ENCODE results near the gene MUSTN1. TPM values are rescaled to one million over a fixed set of nuclear protein-coding genes. Genes with fewer than 3 reads are reported as not detected.

Gene MUSTN1
- total RNA-seq, 1 donor, result 0.27 TPM

DNA sequence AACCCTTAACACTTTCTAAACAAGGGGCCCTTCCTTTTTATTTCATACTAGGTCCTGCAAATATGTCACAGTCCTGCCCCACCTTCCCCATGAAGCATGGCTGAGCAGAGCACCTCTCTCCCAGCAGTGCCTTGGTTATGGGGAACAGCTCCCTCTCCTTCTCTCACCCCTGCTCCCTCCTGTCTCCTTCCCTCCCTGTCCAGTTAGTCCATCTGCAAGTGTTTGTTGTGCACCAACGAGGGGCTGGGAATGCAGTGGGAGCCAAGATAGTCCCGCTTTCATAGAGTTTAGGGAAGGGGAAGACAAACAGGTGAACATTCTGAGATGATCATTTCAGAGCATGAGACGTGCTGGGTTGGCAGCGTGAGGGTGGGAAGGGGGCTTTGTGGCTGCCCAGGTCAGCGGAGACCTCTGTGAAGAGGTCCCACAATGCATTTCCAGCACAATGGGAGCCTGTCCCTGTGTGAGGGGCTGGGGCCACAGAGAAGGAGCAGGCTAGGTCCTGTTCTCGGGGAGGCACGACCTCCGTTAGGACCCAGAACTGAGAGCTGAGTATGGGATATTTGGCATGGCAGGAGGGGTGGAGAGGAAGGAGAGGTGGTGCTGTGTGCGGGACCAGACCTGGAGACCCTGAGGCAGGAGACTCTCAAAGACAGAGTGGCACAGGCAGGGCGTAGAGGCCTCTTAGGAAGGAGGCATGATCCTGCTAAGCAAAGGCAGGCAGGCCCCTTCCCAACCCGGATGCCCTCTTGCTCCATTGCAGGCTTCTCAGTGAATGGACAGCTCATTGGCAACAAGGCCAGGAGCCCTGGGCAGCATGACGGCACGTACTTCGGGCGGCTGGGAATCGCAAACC is 45.7 kb downstream of the MUSTN1 start:
- no peak for DNase-seq (ENCODE audit: low read depth in 2 of 3, low spot score in 2 of 3)

DNA sequence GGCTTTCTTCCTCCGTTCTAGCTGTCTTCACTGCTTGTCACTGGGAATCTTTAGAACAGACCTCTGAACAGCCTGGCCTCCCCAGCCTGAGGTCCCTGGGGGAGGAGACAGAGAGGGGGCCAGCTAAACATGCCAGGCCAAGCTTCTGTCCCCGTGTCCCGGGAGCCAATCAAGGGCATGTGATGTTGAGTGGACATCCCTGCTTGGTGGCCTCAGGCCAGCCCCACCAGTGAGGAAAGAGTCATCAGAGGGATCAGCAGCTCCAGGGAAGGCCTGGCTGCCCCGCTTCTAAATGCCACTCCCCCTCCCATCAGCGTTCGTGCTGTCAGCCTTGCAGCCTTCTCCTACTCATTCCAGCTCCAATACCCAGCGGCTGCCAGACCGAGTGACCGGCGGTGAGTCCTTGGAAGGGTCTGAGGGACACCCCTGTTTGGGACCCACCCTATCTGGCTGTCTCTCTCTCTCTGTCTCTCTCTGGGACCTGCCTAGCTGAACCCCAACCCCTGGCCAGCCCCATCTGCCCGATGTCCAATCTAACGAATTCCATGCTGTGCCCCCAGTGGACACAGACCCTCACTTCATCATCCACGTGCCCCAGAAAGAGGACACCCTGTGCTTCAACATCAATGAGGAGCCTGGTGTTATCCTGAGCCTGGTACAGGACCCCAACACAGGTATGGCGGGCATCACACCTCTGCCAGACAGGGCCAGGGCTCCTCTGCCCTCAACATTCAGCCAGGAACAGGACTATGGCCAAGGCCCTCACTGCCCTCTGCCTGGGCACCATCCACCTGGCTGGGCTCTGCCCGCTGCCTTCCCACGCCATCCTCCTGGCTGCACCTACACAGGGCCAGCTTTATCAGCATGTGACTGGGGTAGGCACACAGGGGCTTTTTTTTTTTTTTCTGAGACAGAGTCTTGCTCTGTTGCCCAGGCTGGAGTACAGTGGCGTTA is 46.9 kb downstream of the MUSTN1 start:
- no peak for DNase-seq (ENCODE audit: low read depth in 2 of 3, low spot score in 2 of 3)

GRCh38 chr3:52787246-52787645 is 47.6 kb downstream of the MUSTN1 start:
- DNase-seq (ENCODE audit: low read depth in 2 of 3, low spot score in 2 of 3), result no peak

DNA sequence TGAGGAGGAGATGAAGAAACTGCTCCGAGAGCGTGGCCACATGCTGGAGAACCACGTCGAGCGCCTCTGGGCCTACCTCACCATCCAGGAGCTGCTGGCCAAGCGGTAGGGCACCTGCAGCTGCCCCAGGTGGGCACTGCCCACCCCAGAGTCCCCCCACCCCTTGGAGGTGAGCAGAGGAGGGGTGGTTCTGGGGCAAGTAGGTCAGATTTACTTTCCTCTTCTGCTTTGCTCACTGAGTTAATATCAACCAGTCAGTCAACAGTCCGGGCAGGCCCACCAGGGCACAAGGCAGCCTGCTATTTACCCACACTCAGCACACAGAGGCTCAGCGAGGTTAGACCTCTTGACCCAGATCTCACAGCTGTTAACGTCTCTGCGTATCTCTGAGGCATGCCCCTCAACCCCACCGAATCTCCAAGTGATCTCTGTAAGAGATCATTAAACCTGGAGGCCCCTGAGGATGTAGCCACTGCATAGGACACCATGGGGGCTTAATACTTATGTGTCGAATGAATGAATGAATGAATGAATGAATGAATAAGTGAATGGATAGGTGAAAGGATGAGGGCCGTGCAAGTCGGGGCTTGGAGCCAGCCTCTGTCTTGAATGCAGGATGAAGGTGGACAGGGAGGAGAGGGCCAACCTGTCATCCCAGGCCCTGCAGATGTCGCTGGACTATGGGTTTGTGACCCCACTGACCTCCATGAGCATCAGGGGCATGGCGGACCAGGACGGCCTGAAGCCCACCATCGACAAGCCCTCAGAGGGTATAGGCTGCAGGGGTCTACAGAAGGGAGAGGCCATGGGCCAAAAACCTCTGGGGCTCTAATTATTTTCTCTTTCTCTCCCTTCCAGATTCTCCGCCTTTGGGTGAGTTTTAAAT is 48.2 kb downstream of the MUSTN1 start:
- DNase-seq (ENCODE audit: low read depth in 2 of 3, low spot score in 2 of 3), result no peak

GRCh38 chr3:52784931-52785590 is 49.8 kb downstream of the MUSTN1 start:
- DNase-seq (ENCODE audit: low read depth in 2 of 3, low spot score in 2 of 3), result no peak

DNA sequence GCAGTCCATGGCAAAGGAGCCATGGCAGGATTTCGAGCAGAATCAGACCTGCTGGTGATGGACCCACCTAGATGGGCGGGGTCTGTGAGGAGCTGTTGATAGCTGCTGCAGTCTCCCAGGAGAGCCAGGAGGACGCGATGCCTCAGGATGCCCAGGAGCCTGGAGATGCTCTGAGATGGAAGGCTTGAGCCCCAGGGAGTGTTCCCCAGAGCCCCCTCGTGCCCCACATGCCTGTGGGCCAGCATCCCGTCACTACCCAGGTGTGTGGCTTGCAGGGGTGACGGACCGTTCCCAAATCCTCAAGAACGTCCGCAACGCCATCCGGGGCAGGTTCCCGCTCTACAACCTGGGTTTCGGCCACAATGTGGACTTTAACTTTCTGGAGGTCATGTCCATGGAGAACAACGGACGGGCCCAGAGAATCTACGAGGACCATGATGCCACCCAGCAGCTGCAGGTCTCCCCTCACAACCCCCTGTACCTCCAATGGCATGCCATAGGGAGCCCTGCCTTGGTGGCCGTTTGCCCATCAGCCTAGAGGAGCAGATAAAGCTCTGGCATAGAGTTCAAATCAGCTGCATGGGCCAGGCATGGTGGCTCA is 50.7 kb downstream of the MUSTN1 start:
- DNase-seq (ENCODE audit: low read depth in 2 of 3, low spot score in 2 of 3), result no peak

GRCh38 chr3:52783211-52783555 is 51.6 kb downstream of the MUSTN1 start:
- no peak for DNase-seq (ENCODE audit: low read depth in 2 of 3, low spot score in 2 of 3)

Small RNA genes lying within 50 kb of the gene (small RNA-seq; reads per million reads assigned to genes)
- gene MIR8064 (not detected), gene MUSTN1 (not detected)

Other genes starting within 250 kb of the MUSTN1 start
- gene PBRM1, start 149.1 kb downstream of the MUSTN1 start, total RNA-seq, result 63.3 TPM
- 22.6 TPM for gene GNL3, start 149.0 kb downstream of the MUSTN1 start, total RNA-seq
- 31.0 TPM for gene GLT8D1, start 129.2 kb downstream of the MUSTN1 start, total RNA-seq
- gene SPCS1, start 128.9 kb downstream of the MUSTN1 start, total RNA-seq, result 44.7 TPM
- gene NEK4, start 64.1 kb downstream of the MUSTN1 start, total RNA-seq, result 12.1 TPM
- gene ITIH1, start 57.4 kb downstream of the MUSTN1 start, total RNA-seq, result under 0.01 TPM
- gene ITIH3, start 40.2 kb downstream of the MUSTN1 start, total RNA-seq, result not detected
- 7.5 TPM for gene ITIH4, start 4.3 kb downstream of the MUSTN1 start, total RNA-seq
- 13.2 TPM for gene STIMATE, start 62.5 kb upstream of the MUSTN1 start, total RNA-seq
- gene SFMBT1, start 211.1 kb upstream of the MUSTN1 start, total RNA-seq, result 1.9 TPM

Data from hematopoietic multipotent progenitor cell (in vitro differentiated cells).